K562 (cell line): ENCODE results near the gene BGN. TPM values are rescaled to one million over a fixed set of nuclear protein-coding genes. Genes with fewer than 3 reads are reported as not detected.

Source experiments
- ATAC-seq: fragments of 200-7000 bp; cut with Tn5 transposase; 3 replicates; pipeline ENCODE4 v1.9.1; 2020; ENCODE audit warnings: moderate library complexity
- BruUV-seq: library from RNA; stranded (reverse); fragments of 400-500 nt; replicated peaks from 2 replicates; lab custom pipeline; 2021; lab: Mats Ljungman, UMichigan
- CTCF ChIA-PET: fragments of 300-600 bp; formaldehyde crosslinking; extraction: SDS; loops from one replicate; lab custom pipeline; 2021; ENCODE audit warnings: low intra/inter-chr PET ratio; lab: Yijun Ruan, JAX
- POLR2A ChIA-PET: fragments of 300-600, 350-650 bp; sonication (Branson Sonifier 250); formaldehyde crosslinking; extraction: SDS; loops from one replicate; lab custom pipeline; 2021; ENCODE audit warnings: antibody characterized with exemption, inconsistent platforms; lab: Yijun Ruan, JAX
- DNase-seq, 4 experiments: peaks; one replicate each; pipeline versions ENCODE4 v3.0.0 to v3.0.0-alpha.2; 2011 to 2018; ENCODE audit warnings: low spot score in 3 of 4, mixed read lengths in 3 of 4; ENCODE audit errors: extremely low read depth in 1 of 4
- FAIRE-seq: peaks from 2 replicates; lab custom pipeline; 2011; peaks lifted over from hg19 to GRCh38; lab: Jason Lieb, UNC
- H2AFZ ChIP-seq: 2 replicates; pipeline ENCODE4 v1.6.0; 2011; ENCODE audit warnings: low read depth, low read length, control low read depth, inconsistent platforms
- H3K27ac ChIP-seq: fragments of 200-600 bp; 3 replicates; pipeline ENCODE4 v1.8.0; 2011; ENCODE audit warnings: low read depth, mild to moderate bottlenecking, control low read depth, inconsistent platforms, low read length, moderate library complexity, mixed read lengths; ENCODE audit errors: extremely low read depth
- H3K27me3 ChIP-seq, 2 experiments: fragments of 300-600 bp in 1 of 2; 2 replicates in 1 of 2; 3 replicates in 1 of 2; pipeline versions ENCODE4 v1.6.0 to v1.8.0; 2011; ENCODE audit warnings: inconsistent platforms in 2 of 2, low read length in 2 of 2, mild to moderate bottlenecking in 1 of 2, mixed read lengths in 1 of 2, moderate library complexity in 1 of 2; ENCODE audit not compliant: control insufficient read depth in 2 of 2, insufficient read depth in 2 of 2
- H3K36me3 ChIP-seq: fragments of 300-600 bp; 3 replicates; pipeline ENCODE4 v1.8.0; 2011; ENCODE audit warnings: mild to moderate bottlenecking, low read length, inconsistent platforms; ENCODE audit not compliant: control insufficient read depth, insufficient read depth
- H3K4me1 ChIP-seq, 2 experiments: fragments of 200-600 bp in 1 of 2; replicated peaks in 1 of 2; 2 replicates in 1 of 2; 3 replicates in 1 of 2; pipeline versions ENCODE4 v1.5.1 to v1.8.0; 2011; ENCODE audit warnings: inconsistent platforms in 2 of 2, low read length in 2 of 2, mild to moderate bottlenecking in 1 of 2, mixed read lengths in 1 of 2, moderate library complexity in 1 of 2; ENCODE audit not compliant: control insufficient read depth in 2 of 2, insufficient read depth in 2 of 2
- H3K4me2 ChIP-seq: 2 replicates; pipeline ENCODE4 v1.6.1; 2011; ENCODE audit warnings: low read length, control low read depth, inconsistent platforms, mixed read lengths; ENCODE audit not compliant: insufficient read depth
- H3K4me3 ChIP-seq: fragments of 200-600 bp; sonication (generic), shearing (Covaris generic); 2 replicates; pipeline ENCODE4 v1.5.1; 2016; ENCODE audit warnings: control low read depth, inconsistent platforms
- H3K79me2 ChIP-seq: fragments of 200-600 bp; 3 replicates; pipeline ENCODE4 v1.8.0; 2011; ENCODE audit warnings: low read length, inconsistent platforms; ENCODE audit not compliant: control insufficient read depth, insufficient read depth
- H3K9ac ChIP-seq, 2 experiments: 2 replicates each; pipeline versions ENCODE4 v1.6.0 to v1.6.1; 2011; ENCODE audit warnings: low read depth in 2 of 2, low read length in 2 of 2, control low read depth in 1 of 2, inconsistent platforms in 1 of 2, mild to moderate bottlenecking in 1 of 2, mixed read lengths in 1 of 2; ENCODE audit not compliant: insufficient read depth in 1 of 2
- H3K9me1 ChIP-seq: one replicate; pipeline ENCODE4 v1.6.0; 2011; ENCODE audit warnings: inconsistent platforms, mild to moderate bottlenecking, low read length, moderate library complexity; ENCODE audit not compliant: control insufficient read depth, insufficient read depth
- H3K9me3 ChIP-seq: replicated peaks from 2 replicates; pipeline ENCODE4 v1.5.1; 2011; ENCODE audit warnings: low read depth, low read length, inconsistent platforms; ENCODE audit not compliant: control insufficient read depth, insufficient read depth
- H4K20me1 ChIP-seq: replicated peaks from 2 replicates; pipeline ENCODE4 v1.6.1; 2011; ENCODE audit warnings: low read length, inconsistent platforms, mixed read lengths; ENCODE audit not compliant: control insufficient read depth, insufficient read depth
- CHD2 ChIP-seq: IDR thresholded peaks from 2 replicates; pipeline ENCODE4 v1.6.1; 2011; ENCODE audit warnings: low read depth, low read length
- CSDE1 ChIP-seq, 2 experiments: fragments of 450-650 bp; IDR thresholded peaks; 2 replicates each; pipeline ENCODE4 v1.6.1; 2016; ENCODE audit warnings: mild to moderate bottlenecking in 1 of 2
- FOS ChIP-seq: IDR thresholded peaks from 3 replicates; pipeline ENCODE4 v1.6.1; 2011; ENCODE audit not compliant: insufficient read length; ENCODE audit errors: extremely low read depth
- GATAD2A ChIP-seq: fragments of 450-650 bp; IDR thresholded peaks from 2 replicates; pipeline ENCODE4 v1.6.1; 2017
- HMG20A ChIP-seq: fragments of 450-650 bp; formaldehyde crosslinking; conservative IDR thresholded peaks from 2 replicates; pipeline ENCODE4 v1.4.0; 2020; ENCODE audit warnings: mild to moderate bottlenecking, mixed read lengths
- HNRNPK ChIP-seq: fragments of 200-400 bp; formaldehyde crosslinking; IDR thresholded peaks from one replicate; pipeline ENCODE4 v1.6.1; 2018; ENCODE audit warnings: mild to moderate bottlenecking, low read depth, low read length; ENCODE audit not compliant: poor library complexity, severe bottlenecking
- HNRNPL ChIP-seq: fragments of 200-400 bp; formaldehyde crosslinking; IDR thresholded peaks from 2 replicates; pipeline ENCODE4 v1.6.1; 2017; ENCODE audit warnings: low read depth, mild to moderate bottlenecking, low read length
- HOXB6 ChIP-seq: fragments of 250-450 bp; sonication (Bioruptor Pico); IDR thresholded peaks from 2 replicates; pipeline ENCODE4 v1.5.1; 2022; ENCODE audit warnings: mild to moderate bottlenecking, borderline replicate concordance
- KAT8 ChIP-seq: fragments of 450-650 bp; IDR thresholded peaks from 2 replicates; pipeline ENCODE4 v1.6.1; 2016; ENCODE audit warnings: low read depth, mild to moderate bottlenecking
- MBD2 ChIP-seq: sonication (generic); IDR thresholded peaks from 2 replicates; pipeline ENCODE4 v1.6.1; 2016; ENCODE audit warnings: low read depth, borderline replicate concordance
- MCM7 ChIP-seq, 2 experiments: fragments of 450-650 bp; IDR thresholded peaks; 2 replicates each; pipeline ENCODE4 v1.6.1; 2016 to 2018
- MYC ChIP-seq, 2 experiments: fragments of 250-450 bp in 1 of 2; sonication (Bioruptor Pico) in 1 of 2; IDR thresholded peaks; 2 replicates each; pipeline versions ENCODE4 v1.5.1 to v1.6.1; 2012 to 2021; ENCODE audit warnings: low read depth in 2 of 2, borderline replicate concordance in 1 of 2, improper control_type of control experiment in 1 of 2, low read length in 1 of 2, mild to moderate bottlenecking in 1 of 2, moderate library complexity in 1 of 2
- NR2F6 ChIP-seq: fragments of 450-650 bp; formaldehyde crosslinking; IDR thresholded peaks from 2 replicates; pipeline ENCODE4 v1.4.0; 2020; ENCODE audit warnings: mild to moderate bottlenecking
- PCBP2 ChIP-seq: fragments of 200-400 bp; formaldehyde crosslinking; IDR thresholded peaks from 2 replicates; pipeline ENCODE4 v1.6.1; 2018; ENCODE audit warnings: low read length, low read depth, mild to moderate bottlenecking, moderate library complexity; ENCODE audit not compliant: poor library complexity, severe bottlenecking
- PRPF4 ChIP-seq: fragments of 200-400 bp; formaldehyde crosslinking; IDR thresholded peaks from one replicate; pipeline ENCODE4 v1.6.1; 2017; ENCODE audit warnings: low read length, low read depth, mild to moderate bottlenecking; ENCODE audit not compliant: insufficient read depth, poor library complexity, severe bottlenecking
- RFX5 ChIP-seq: IDR thresholded peaks from 2 replicates; pipeline ENCODE4 v1.6.1; 2011; ENCODE audit warnings: low read depth, mild to moderate bottlenecking, improper control_type of control experiment, low read length
- TBL1XR1 ChIP-seq, 2 experiments: IDR thresholded peaks; 2 replicates each; pipeline ENCODE4 v1.6.1; 2012; ENCODE audit warnings: improper control_type of control experiment in 2 of 2, low read length in 2 of 2, mild to moderate bottlenecking in 1 of 2
- TOE1 ChIP-seq, 2 experiments: fragments of 450-650 bp in 1 of 2; sonication (generic) in 1 of 2; formaldehyde crosslinking in 1 of 2; IDR thresholded peaks; 2 replicates each; pipeline versions ENCODE4 v1.7.1 to v1.8.0; 2016 to 2022; ENCODE audit warnings: borderline replicate concordance in 2 of 2, mild to moderate bottlenecking in 2 of 2, antibody characterized with exemption in 1 of 2, inconsistent platforms in 1 of 2, low read depth in 1 of 2, missing genetic modification reagents in 1 of 2, moderate library complexity in 1 of 2
- ZNF766 ChIP-seq: fragments of 200-800 bp; sonication (Bioruptor generic); conservative IDR thresholded peaks from 2 replicates; pipeline ENCODE4 v1.6.1; 2016; ENCODE audit warnings: missing genetic modification characterization, missing compliant biosample characterization
- WGBS: fragments of 100-300 bp; shearing (Covaris generic); methylation state at CpG from one replicate; pipeline ENCODE4 v1.1.6; 2016; ENCODE audit warnings: low coverage, mixed read lengths; ENCODE audit not compliant: insufficient coverage; ENCODE audit errors: missing lambda C conversion rate; 5-methylcytosine and 5-hydroxymethylcytosine counted together
- in situ Hi-C: fragments of 300-500 bp; cut with MboI; formaldehyde crosslinking; loops from 4 replicates; pipeline ENCODE4 v1.15.0; 2018; ENCODE audit warnings: inconsistent platforms, mixed read lengths
- intact Hi-C: fragments of 100-400 bp; cut with micrococcal nuclease; formaldehyde crosslinking; loops from 2 replicates; pipeline ENCODE4 v1.14.2; 2022
- polyA plus RNA-seq, 8 experiments: library from polyadenylated mRNA; depleted of rRNA in 4 of 8; stranded (reverse) in 5 of 8; unstranded in 3 of 8; fragments of >200 nt; fragmentation: Nextera tagmentation in 2 of 8; fragmentation: Illumina TruSeq in 1 of 8; extraction: Ambion mirVana in 2 of 8; extraction: Trizol in 1 of 8; gene quantifications; 2 replicates each; pipeline versions ENCODE4 v1.2.1 to v1.2.3, GENCODE V29; 2011 to 2014; ENCODE audit warnings: inconsistent platforms in 1 of 8, missing spikeins in 1 of 8
- total RNA-seq, 7 experiments: library from RNA; depleted of rRNA in 6 of 7; stranded (reverse); fragments of >200 nt in 6 of 7; fragmentation: Illumina TruSeq in 2 of 7; extraction: Trizol in 2 of 7; gene quantifications; 2 replicates each; pipeline versions ENCODE4 v1.2.1 to v1.2.3, GENCODE V29; 2011 to 2021; ENCODE audit warnings: low replicate concordance in 1 of 7
- TF ChIP-seq, protein P1 (sequence below), 2 experiments: fragments of 200-800 bp in 1 of 2; sonication (Bioruptor generic) in 1 of 2; sonication (generic) in 1 of 2; formaldehyde crosslinking in 1 of 2; IDR thresholded peaks in 1 of 2; conservative IDR thresholded peaks in 1 of 2; 2 replicates each; pipeline versions ENCODE4 v1.5.0 to v1.6.1; 2016 to 2020; ENCODE audit warnings: missing compliant biosample characterization in 1 of 2, missing genetic modification characterization in 1 of 2, missing genetic modification reagents in 1 of 2

BGN gene
- total and polyA plus RNA-seq, 9 of the 15 experiments (the other 6 are each of a cell fraction or from before 2014, with no cell fraction given), result 0.11 TPM; not detected in 8

GRCh38 chrX:153556767-153557166 lies 62.0 kb downstream of the BGN start:
- ATAC-seq, result no peak
- Histone ChIP-seq H3K27me3 (peaks cover 47 to 92% of the 10 kb centered on the region in 2 experiments), H3K4me3 (no peak overlapping the region), H4K20me1 (no peaks in the 10 kb centered on the region), H3K4me2 (no peak overlapping the region), H2AFZ (no peak overlapping the region), H3K27ac (no peak overlapping the region), H3K4me1 (peaks cover 0 to 21% of the 10 kb centered on the region in 2 experiments; a peak in 2 of 5 replicates), H3K9me1 (no peaks in the 10 kb centered on the region), H3K9me3 (no peaks in the 10 kb centered on the region), H3K36me3 (no peaks in the 10 kb centered on the region), H3K79me2 (no peaks in the 10 kb centered on the region), H3K9ac (no peak overlapping the region; a peak in 1 of 4 replicates)
- no TSS peak for BruUV-seq
- no peak for FAIRE-seq
- POLR2A ChIA-PET, result no interaction called here
- in situ Hi-C loops (no loop called here), intact Hi-C loops (loop anchor here (5.0 kb wide), 2 partner anchors 91 to 111 kb away; partner anchors contain the start of gene DUSP9)
- TF ChIP-seq MBD2 (no peak), FOS (no peak), KAT8 (no peak), MYC (IDR thresholded peaks at IDR 0.05; ENCODE audit: low read depth, low read length) (no peak), MYC (CRISPR knock-in tag; IDR thresholded peaks at IDR 0.05; ENCODE audit: borderline replicate concordance, low read depth) (no peak), TBL1XR1 (IDR thresholded peaks at IDR 0.05; ENCODE audit: low read length in 2 of 2) (no peak), PRPF4 (no peak), RFX5 (no peak), CSDE1 (IDR thresholded peaks at IDR 0.05) (no peak), HOXB6 (no peak), NR2F6 (CRISPR knock-in tag) (no peak), GATAD2A (no peak), CHD2 (no peak), HNRNPK (no peak), ZNF766 (no peak), PCBP2 (no peak), MCM7 (IDR thresholded peaks at IDR 0.05) (no peak), HMG20A (CRISPR knock-in tag) (no peak), TOE1 (IDR thresholded peaks at IDR 0.05; ENCODE audit: borderline replicate concordance) (no peak), TOE1 (CRISPR knock-in tag; IDR thresholded peaks at IDR 0.05; ENCODE audit: borderline replicate concordance, low read depth) (no peak), HNRNPL (no peak)
- TF ChIP-seq, protein P1, sequence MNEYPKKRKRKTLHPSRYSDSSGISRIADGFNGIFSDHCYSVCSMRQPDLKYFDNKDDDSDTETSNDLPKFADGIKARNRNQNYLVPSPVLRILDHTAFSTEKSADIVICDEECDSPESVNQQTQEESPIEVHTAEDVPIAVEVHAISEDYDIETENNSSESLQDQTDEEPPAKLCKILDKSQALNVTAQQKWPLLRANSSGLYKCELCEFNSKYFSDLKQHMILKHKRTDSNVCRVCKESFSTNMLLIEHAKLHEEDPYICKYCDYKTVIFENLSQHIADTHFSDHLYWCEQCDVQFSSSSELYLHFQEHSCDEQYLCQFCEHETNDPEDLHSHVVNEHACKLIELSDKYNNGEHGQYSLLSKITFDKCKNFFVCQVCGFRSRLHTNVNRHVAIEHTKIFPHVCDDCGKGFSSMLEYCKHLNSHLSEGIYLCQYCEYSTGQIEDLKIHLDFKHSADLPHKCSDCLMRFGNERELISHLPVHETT (CRISPR knock-in tag; conservative IDR thresholded peaks at IDR 0.05 in 1 of 2, IDR thresholded peaks at IDR 0.05 in 1 of 2), result no peak
- DNase-seq, result no peak
- CTCF ChIA-PET, result no interaction called here
- 8% methylated on average over 9 of the region's 12 CpGs for WGBS
